ENCODE results near the gene NT5C3A.
"Not testable (repeated sequence)": the region's sequence is repeated elsewhere in the genome, so short reads cannot be mapped to it uniquely, and the experiment has no call there.

The NT5C3A gene
- total RNA-seq = 12.2 to 396 (median 26.9) reads per million in 18 experiments

GRCh38 chr7:33062023-33062781 lies at the start of gene NT5C3A:
NT5C3A (minus strand) TSS chr7:33062776; CDS start chr7:33062705, 71 bp downstream.
- peak; percentile 13 to 17 for DNase-seq

GRCh38 chr7:33111614-33112013 lies 49.0 kb upstream of the NT5C3A start:
- no peak for DNase-seq

GRCh38 chr7:33109758-33110238 lies 47.2 kb upstream of the NT5C3A start:
- DNase-seq = peak in 1 of 2 donors; percentile 12

- peak; percentile 64 to 91 for DNase-seq
Measured at GRCh38 chr7:33109005-33109757, 46.6 kb upstream of the NT5C3A start, which contains the start of gene RP9. RP9 (minus strand) TSS chr7:33109404; CDS start chr7:33109372, 32 bp downstream.

- DNase-seq = peak in 1 of 2 donors; percentile 12
Measured at GRCh38 chr7:33108554-33109004, 46.0 kb upstream of the NT5C3A start.

GRCh38 chr7:33107136-33108066 lies 44.8 kb upstream of the NT5C3A start:
- DNase-seq = peak in 1 of 2 donors; percentile 25

- no peak for DNase-seq
Measured at GRCh38 chr7:33101906-33102305, 39.3 kb upstream of the NT5C3A start.

- DNase-seq = no peak
Measured at GRCh38 chr7:33100770-33101169, 38.2 kb upstream of the NT5C3A start.

GRCh38 chr7:33099154-33099940 lies 36.8 kb upstream of the NT5C3A start:
- DNase-seq = no peak

- not testable (repeated sequence) for DNase-seq
Measured at GRCh38 chr7:33094745-33095275, 32.2 kb upstream of the NT5C3A start.

GRCh38 chr7:33093266-33093665 lies 30.7 kb upstream of the NT5C3A start:
- no peak for DNase-seq

- DNase-seq = no peak
Measured at GRCh38 chr7:33091641-33092191, 29.1 kb upstream of the NT5C3A start.

- no peak for DNase-seq
Measured at GRCh38 chr7:33091111-33091531, 28.5 kb upstream of the NT5C3A start.

- DNase-seq = no peak
Measured at GRCh38 chr7:33089142-33089541, 26.6 kb upstream of the NT5C3A start.

GRCh38 chr7:33087858-33088257 lies 25.3 kb upstream of the NT5C3A start:
- no peak for DNase-seq

- DNase-seq = no peak
Measured at GRCh38 chr7:33087356-33087755, 24.8 kb upstream of the NT5C3A start.

- DNase-seq = no peak
Measured at GRCh38 chr7:33079763-33080690, 17.5 kb upstream of the NT5C3A start.

GRCh38 chr7:33079096-33079495 lies 16.5 kb upstream of the NT5C3A start:
- DNase-seq = no peak

- DNase-seq = no peak
Measured at GRCh38 chr7:33076737-33077136, 14.2 kb upstream of the NT5C3A start.
